HS-5 (cell line): Measurements from ENCODE around the gene PIK3R6.

ENCODE experiments used
- DNase-seq: peaks from one replicate; pipeline ENCODE4 v3.0.0-alpha.2; 2012; ENCODE audit warnings: low read depth

Gene PIK3R6, protein sequence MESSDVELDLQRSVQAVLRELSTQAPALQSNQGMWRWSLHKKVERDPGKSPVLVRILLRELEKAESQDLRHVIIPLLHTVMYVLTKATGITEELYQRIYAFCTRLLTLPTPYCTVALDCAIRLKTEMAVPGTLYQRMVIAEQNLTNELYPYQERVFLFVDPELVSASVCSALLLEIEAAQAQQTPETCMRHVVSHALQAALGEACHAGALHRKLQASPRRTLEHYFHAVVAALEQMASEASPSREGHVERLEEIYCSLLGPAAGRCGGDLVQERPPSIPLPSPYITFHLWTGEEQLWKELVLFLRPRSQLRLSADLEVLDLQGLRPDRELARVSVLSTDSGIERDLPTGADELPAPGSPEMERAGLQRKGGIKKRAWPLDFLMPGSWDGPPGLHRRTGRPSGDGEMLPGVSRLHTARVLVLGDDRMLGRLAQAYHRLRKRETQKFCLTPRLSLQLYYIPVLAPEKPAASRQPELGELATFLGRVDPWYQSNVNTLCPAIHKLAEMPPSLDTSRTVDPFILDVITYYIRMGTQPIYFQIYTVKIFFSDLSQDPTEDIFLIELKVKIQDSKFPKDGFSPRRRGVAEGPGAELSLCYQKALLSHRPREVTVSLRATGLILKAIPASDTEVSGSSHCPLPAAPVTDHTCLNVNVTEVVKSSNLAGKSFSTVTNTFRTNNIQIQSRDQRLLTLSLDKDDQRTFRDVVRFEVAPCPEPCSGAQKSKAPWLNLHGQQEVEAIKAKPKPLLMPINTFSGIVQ

DNA sequence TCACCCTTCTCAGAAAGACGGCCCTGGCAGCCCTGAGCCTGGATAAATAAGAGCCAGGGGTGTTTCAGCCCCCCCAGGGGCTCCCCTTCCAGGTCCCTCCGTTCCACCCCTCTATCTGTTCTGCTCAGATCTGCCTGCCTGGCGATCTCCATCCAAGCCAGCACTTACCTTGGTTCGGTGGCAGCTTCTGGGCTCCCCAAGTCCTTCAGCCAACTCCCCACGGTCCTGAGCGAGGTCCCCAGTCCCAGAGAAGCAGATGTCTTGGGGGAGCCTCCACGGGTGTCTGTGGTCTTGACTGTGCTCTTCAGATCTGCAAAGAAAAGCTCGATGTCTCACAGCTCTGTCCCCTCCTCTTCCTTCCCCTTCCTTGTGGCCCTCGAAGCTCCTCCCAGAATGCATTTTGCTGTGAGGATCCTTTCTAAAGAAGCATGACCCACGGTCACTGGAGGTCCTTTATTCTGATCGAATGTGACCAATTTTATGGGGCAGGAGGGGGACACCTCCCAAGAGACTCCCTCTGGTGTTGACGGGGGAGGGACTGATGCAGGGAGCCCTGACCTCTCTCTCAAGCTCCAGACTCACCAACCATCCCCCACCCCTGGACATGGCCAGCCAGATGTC, at the start of gene PIK3R6:
TSS of gene PIK3R6 (minus strand) at position 314 of the 621 bp plus-strand sequence. CDS start 17,880 bp downstream, outside the sequence.
- no peak for DNase-seq

DNA sequence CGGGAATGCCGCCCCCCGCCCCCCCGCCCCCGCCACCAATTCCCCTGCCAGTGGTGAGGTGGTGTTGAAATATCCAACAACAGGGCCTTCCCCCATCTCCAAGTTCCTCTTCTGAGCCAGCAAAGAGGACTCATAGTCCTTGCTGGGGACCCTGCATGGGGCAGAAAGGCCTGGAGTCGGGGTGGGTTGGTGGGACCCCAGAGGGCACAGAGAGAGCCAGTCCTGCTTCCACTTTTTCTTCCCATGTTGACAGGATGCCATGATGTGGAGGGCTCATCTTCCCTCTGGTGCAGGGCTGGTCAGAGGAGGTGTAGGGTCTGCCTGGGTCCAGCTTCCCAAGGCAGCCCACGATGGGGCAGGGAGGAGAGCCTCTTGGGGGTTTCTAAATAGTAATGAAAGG, 49.0 kb upstream of the PIK3R6 start:
- no peak for DNase-seq

DNA sequence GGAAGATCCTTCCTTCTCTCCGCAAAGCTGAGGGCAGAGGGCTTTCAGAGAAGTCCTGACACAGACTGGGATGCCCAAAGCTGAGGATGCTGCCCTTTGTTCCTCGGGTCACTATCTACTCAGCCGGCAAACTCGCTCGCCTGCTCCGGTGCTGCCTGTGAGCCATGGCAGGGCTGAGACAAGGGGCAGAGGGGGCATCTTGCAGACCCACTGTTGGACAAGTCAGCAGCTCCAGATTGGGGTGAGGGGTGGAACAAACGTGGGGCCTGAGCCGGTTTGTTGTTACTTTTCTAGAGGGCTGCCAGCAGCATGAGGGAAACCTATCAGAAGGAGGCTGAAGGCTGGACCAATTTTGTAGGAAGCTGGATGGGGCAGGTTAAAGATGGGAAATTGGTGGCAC, 47.1 kb upstream of the PIK3R6 start:
- DNase-seq, result no peak

DNA sequence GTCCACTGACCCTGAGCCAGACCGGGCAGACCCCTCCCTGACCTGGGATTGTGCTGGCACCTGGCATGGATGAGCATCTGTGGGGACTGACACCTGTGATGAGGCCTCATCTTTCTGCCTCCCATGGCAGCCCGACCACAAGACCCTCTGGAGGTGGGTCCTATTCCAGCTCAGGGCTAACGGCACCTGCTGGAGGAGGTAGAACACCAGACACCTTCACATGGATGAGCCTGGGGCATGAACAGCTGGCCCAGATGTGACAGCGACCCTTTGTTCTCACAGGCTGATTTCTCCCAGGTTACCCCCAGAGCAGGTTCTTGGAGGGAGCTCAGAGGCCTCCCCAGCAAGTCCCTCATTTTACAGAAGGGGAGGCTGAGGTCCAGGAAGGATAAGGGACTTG, 46.4 kb upstream of the PIK3R6 start:
- DNase-seq, result no peak

DNA sequence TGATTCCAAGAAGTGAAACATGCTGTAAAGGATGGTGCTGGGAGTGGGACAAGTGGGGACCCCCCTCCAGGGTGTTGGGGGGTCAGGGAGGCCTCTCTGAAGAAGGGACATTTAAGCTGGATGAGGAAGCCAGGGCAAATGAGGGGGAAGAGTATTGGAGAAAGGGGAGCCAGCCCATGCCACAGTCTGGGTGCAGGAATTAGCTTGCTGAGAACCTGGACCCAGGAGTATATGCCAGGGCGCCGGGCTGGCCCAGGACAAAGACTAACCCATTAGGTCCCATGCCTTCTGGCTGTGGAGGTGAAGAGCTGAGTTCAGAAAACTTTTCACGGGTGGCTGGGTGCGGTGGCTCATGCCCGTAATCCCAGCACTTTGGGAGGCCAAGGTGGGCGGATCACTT, 45.6 kb upstream of the PIK3R6 start:
- DNase-seq, result no peak

DNA sequence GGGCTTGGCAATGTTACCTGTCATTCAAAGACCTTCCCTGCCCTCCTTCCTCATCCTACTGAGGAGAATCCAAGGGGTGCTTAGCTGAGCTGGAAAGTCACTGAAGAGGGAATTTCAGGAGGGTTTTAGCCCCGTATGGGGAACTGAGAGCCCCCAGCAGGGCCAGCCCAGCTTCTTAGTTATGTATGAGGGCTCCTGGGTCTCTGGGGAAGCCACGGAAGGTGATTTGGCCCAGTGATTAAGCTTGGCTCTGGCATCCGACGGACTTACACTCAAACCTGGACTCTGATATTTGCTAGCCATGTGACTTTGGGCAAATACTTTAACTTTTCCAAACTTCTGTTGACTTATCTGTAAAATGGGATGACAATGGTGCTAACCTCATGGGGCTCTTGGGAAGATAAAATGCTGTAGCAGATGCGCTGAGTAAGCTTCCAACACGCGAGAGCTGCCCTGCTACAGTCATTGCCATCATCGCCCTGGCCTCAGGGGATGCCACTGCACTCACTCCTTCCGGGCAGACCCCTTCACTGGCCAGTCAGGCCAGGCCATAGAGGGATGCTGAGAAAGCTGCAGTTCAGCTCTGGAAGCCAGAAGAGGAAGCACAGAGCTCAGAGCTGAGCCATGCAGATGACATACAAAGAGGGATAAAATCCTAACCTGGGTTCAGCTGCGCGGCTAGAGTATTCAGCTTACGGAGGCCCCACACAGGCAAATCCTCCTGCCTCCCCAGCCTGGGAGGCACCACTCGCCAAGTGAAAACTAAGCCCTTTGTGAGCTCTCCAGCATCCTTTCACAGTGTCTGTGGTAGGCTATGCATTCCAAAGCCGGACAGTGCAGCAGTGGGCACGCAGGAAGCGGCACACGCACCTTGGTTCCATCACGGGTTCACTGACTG, 44.9 kb upstream of the PIK3R6 start:
- no peak for DNase-seq

DNA sequence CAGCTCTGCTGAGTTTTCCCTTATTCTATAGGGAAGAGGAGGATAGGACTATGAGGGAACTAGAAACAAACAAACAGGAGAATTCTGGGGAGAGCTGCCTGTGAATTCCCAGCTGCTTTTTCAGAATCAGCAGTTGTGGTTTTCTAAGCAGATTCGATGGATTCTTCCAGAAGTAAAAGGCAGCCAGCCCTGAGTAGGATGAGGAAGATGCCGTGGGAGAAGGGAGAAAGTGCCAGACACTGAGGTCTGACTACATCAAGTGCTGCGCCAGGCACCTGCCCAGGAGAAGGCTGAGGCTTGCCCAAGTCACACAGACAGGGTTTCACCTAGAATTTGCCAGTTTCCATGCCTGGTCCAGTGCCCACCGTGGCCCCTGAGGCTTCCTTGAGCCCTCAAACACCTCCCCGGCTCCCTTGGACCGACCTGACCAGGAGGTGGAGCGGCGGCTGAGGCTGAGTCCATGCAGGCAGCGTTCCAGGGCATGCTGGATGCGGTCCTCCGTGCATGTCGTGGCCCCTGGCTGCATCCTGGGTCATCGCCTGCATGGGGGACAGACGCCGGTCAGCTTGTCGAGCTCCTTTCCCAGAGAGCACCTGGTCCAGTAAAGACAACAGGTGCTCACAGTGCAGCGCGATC, 43.6 kb upstream of the PIK3R6 start:
- no peak for DNase-seq

DNA sequence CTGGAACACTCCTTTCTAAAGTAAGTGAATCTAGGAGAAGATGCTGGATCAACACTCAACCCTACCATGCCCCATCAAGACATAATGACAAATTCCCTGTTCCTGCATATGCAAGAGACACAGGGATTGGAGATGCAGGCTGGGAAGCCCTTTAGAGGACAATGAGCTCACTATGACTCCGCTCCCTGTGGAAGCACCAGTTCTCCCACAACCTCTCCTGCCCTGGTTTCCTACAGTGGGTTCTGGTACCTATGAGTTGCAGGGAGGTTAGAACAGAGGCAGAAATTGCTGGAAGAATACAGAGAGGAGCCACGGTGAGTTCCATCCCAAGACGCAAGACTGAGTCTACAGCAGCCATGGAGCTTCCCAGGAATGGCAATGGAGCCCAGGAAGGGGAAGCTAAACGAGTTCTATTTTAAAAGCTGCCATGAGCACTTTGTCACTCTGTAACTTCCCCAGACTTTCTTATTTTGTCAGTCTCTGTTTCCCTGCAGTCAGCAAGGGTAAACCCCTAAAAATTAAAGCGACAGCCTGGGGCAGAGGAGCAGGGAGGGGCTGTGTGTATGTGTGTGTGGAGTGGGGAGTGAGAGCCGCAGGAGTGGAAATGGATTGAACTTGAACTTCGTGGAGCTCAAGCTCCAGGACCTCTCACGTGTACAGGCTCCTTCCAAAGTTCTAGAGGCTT, 42.3 kb upstream of the PIK3R6 start:
- no peak for DNase-seq

DNA sequence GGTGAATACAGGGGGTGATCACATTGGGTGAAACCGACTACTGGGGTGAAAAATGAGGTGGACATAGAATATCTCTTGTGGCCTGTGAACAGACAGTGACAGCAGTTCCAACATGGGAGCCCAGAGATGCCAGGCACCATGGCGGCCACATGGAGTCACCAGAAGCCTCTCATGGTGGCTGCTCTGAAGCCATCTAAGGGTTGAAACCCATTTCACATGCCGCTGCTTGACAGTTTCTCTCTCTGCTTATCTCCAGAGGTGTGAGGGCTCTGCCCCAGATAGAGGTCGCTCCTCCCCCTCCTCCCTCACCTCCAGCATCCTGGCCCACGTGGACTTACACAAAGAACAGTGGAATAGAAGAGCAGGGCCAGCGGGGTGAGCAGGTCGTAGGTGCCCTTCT, 37.9 kb upstream of the PIK3R6 start:
- no peak for DNase-seq

DNA sequence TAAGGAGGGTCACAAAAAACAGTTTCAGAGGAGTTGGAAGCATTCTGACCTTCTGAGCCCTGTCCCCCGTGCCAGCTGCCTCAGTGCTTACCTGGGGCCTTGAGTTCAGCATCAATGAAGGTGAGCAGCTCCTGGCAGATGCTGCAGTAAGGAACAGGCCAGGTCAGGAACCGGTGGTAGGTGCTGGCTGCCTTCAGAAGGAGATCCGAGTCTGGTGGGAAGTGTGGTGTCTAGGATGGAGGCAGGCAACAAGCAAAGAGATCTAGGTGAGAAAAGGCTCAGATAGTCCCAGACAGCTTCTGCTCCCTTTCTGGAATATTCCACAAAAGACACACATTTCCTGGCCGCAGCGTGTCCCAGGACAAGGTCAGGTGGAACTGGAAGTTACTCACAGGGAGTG, 37.2 kb upstream of the PIK3R6 start:
- no peak for DNase-seq

DNA sequence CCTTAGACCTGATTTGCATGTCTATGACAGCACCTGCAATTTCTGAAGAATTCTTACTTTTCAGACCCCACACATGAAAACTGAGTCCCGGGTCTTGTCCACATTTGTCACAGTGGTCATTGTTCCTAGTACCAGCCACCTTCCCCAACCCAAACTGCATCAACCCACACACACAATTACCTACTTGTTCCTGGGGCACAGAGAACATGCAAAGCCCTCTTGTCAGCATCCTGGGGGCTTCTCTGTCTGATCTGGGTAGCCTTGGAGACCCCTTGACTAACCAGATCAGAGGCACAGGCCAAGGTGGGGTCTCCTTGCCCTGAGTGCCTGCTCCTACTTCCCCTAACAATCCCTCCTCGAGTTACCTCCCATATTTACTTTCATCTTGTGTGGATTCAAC, 36.7 kb upstream of the PIK3R6 start:
- DNase-seq, result no peak

DNA sequence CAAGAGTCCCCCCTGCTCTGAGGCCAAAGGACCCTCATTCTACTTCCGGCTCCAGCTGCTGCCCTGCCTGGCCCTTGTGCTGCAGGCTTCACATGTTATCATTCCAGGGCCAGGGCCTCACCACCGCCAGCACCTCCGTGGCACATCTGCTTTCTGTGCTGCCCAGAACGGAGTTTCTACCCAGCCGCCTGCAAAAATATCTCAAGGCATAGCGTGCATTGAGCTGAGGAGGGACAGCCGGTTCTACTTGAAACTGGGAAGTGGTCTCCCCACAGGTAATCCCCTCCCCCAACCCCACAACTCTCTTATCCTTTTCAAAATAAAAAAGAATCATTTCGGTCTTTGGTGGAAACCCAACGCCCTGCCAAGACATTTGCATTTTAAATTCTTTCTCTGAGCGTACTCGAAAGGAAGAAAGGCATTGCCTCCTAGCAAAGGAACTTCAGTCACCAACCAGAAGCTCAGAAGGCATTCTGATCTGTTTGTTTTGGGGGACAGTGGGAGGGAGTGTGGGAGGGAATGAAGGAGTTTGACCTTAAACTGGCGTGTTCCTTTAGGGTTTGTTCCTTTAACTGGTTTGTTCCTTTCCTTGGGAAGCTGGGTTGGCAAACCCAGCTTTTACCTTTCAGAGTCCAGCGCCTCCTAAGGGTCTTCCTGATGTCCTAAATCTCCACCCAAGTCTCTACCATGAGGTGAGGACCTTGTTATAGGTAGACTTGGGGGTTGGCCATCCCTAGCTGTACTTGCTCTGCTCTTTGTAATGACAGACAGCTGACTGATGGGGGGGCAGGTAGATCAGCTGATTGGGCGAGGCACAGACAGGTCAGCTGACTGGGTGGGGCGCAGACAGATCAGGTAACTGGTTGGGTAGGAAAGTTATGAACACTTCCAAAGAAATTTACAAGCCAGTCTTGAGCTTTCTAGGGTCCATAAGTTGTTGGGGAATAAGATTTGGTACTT, 33.4 kb upstream of the PIK3R6 start:
- DNase-seq, result no peak

DNA sequence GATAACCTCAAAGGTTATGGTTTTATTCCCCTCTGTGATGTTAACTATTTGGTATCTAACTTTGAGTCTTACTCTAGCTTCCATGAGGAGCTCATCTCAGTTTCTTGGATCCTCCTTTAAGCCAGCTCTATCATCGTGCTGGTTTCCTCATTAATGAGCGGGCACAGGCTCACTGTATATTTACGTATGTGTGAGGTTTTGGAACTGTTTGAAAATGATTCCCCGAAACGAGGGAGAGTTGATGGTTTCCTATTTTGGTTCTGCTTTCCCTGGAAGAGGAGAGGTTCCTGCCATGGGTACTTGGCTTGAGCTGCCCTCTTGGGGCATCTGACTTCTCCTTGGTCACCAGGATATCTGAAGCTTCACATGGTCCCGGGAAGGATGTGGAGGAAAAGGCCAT, 32.7 kb upstream of the PIK3R6 start:
- no peak for DNase-seq

DNA sequence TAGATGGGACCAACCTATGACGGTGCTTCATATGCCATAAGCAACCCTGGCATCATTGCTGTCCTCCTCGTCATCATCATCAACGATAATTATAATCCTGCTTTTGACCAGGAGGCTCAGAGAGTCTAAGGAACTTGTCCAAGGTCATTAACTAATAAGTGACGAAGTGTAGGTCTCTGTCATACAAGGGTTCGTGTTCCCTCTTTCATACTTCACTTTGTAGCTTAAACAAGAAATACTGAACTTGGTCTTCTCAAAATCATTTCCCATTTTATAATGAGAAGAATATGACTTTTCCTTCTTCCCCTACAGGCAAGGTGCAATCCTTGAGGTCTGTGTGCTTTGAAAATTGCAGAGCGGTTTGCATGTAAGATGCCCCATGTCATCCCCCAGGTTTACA, 31.2 kb upstream of the PIK3R6 start:
- DNase-seq, result no peak

DNA sequence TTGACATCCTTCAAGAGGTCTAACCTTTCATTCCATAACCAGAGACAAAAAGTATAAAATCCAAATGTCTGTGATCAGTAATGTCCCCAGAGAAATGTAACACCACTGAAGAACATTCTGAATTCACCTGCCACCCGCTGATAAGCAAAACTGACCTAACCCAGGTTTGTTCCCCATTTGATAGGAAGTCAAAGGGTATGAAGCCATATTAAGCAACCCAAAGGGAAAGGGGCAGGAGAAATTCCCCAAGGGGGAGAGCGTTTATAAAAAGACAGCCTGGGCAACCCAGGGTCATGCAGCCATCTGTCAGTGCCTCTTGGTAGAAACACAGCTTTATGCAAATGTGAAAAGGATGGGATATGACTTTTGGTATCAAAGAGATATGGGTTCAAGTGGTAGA, 30.7 kb upstream of the PIK3R6 start:
- DNase-seq, result no peak

DNA sequence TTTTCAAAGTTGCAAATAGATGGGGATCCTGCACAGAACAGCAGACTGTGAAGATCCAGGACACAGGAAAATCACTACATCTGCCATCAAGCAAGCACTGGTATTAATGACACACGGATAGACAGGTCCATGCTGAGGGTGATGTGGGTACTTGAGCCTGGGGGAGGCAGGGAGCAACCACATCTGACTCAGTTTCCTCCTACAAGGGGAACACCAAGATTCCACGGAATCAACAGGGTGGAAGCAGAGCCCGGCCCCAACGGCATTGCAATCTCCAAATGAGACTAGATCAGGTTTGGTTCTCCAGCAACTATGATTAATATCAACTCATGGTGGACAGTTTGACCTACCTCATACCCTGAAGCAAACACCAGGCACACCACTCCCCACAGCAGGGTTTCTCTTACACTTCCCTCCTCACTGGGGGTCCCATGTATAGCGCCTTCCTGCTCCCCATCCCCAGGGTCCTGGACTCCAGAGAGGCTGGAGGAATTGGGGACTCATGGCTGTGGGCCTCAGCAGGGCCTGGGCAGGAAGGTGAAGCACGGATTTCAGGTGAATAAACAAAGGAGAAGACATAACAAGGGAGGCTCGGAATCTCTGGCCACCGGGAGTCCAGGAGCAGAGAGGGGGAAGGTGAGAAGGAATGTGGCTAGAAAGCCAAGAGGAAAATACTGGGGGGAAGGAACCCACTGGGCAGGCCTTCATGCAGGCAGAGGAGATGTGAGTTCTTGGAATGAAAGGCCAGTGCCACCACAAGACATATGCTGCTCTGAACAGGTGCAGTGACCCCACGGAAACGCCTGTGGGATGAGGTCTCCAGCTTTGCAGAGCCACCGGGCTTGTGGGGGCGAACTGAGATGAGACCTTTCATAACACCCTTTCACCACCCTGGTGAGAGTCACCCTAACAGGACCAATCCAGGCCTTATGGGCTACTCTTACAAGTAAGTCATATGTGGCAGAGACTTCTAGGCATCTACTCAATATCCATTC, 29.5 kb upstream of the PIK3R6 start:
- no peak for DNase-seq

DNA sequence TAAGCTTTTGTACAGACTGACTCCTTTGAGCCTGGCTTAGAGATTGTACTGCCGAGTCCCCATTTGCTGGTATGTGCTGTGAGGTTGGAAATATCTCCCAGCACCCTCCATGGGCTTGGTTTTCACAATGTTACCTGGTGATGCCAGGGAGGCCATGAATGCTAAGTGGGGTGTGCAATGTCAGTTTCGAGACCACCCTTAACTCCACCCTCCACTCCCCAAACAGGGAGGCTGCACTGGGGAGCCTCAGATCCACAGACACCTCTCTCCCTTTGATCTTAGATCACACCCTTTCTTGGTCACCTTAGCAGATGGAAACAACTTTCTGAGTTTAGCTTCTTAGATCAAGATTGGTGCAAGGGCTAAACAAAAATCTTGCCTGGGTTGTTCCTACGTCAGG, 28.6 kb upstream of the PIK3R6 start:
- no peak for DNase-seq
